IPS-18a (cell line): ENCODE data around the gene PTPRN2.
"Not testable (repeated sequence)": the region's sequence is repeated elsewhere in the genome, so short reads cannot be mapped to it uniquely, and the experiment has no call there.

ENCODE experiments used
- H3K27ac ChIP-seq: one replicate; pipeline ENCODE4 v1.5.1; 2013; ENCODE audit warnings: low read length
- H3K27me3 ChIP-seq: one replicate; pipeline ENCODE4 v1.6.1; 2013; ENCODE audit warnings: mild to moderate bottlenecking, low read length; ENCODE audit not compliant: control insufficient read depth, insufficient read depth
- H3K36me3 ChIP-seq: one replicate; pipeline ENCODE4 v1.6.1; 2013; ENCODE audit warnings: low read depth, low read length; ENCODE audit not compliant: control insufficient read depth
- H3K4me1 ChIP-seq: one replicate; pipeline ENCODE4 v1.6.1; 2013; ENCODE audit warnings: low read depth, low read length; ENCODE audit not compliant: control insufficient read depth
- H3K4me3 ChIP-seq: one replicate; pipeline ENCODE4 v1.5.1; 2013; ENCODE audit warnings: low read length
- H3K9ac ChIP-seq: one replicate; pipeline ENCODE4 v1.6.1; 2013; ENCODE audit warnings: mild to moderate bottlenecking, low read length, moderate library complexity
- H3K9me3 ChIP-seq: one replicate; pipeline ENCODE4 v1.6.1; 2013; ENCODE audit warnings: low read depth, low read length; ENCODE audit not compliant: control insufficient read depth

Gene PTPRN2

DNA sequence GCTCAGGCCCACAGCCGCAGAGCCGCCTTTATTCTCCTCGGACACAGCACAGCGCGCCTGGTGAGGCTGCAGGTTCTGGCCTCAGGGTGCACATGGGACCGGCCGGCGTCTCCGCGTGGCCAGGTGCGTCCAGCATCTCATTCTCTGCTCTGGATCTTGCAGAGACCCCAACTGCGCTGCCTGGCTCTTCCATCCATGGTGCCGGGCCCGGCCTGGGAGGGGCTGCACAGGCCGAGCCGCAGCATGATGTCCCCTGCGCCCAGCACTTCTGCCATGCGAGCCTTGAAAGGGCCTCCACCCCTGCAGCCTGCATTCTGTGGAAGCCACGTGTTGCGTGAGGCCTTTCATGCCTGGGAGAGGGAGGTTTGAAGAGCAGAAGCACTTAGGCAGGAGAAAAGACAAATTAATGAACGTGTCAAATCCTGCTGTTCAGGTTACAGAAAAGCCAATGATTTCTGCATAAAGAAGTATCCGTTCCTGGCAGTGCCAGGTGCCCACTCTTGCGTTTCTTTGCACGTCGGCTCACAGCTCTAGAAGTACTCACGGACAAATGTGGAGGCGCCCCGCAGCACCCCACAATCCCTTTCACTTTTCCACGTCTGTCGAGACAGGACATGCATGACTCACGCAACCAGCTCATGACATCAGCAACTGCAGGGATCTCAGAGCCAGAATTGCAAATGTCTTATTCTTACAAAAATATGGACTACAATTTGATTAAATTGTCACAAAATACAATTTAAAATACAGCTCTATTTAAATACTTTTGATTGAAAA lies 679.4 kb downstream of the PTPRN2 start:
- Histone ChIP-seq H3K9ac (no peak overlapping the region), H3K9me3 (no peaks in the 10 kb centered on the region), H3K27ac (no peak overlapping the region), H3K36me3 (no peaks in the 10 kb centered on the region), H3K4me3 (no peak overlapping the region), H3K27me3 (no peaks in the 10 kb centered on the region), H3K4me1 (peaks cover 20% of the 10 kb centered on the region)

DNA sequence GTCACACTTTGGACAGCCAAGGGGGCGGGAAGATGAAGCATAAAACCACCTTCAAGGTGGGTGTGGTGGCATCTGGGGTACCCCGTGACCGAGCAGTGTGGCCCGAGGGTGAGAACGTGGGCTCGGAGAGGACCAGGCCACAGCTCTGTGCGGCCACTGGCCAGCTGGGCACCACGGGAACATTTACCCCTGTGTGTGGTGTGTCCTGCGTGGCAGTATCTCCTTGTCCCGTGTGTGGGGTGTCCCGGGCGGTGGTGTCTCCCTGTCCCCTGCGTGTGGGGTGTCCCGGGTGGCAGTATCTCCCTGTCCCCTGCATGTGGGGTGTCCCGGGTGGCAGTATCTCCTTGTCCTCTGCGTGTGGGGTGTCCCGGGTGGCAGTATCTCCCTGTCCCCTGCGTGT lies 680.5 kb downstream of the PTPRN2 start:
- Histone ChIP-seq H3K27me3 (no peaks in the 10 kb centered on the region), H3K4me1 (peaks cover 20% of the 10 kb centered on the region), H3K27ac (no peak overlapping the region), H3K36me3 (no peaks in the 10 kb centered on the region), H3K9ac (no peak overlapping the region), H3K4me3 (no peak overlapping the region), H3K9me3 (no peaks in the 10 kb centered on the region)

DNA sequence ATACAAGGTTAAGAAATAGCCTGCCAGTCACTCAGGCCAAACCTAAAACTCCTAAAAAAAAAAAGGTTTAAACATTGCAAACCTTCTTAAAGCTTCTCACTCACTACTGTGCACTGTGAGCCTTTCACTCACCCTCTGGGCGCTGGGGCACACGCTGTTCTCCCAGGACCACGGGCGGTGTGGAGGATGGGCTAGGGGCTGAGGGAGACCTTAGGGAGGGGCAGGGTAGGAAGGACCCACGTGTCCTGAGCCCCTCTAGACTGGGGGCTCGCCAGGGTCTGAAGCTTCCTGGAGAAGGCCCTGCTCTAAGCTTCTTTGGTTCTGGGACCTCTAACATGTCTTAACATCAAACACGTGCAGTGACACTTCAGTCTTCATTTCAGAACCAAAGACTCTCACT lies 681.0 kb downstream of the PTPRN2 start:
- H3K4me3 ChIP-seq, result no peak overlapping the region
- H3K9ac ChIP-seq, result no peak overlapping the region
- no peak overlapping the region for H3K27ac ChIP-seq
- H3K4me1 ChIP-seq, result peaks cover 20% of the 10 kb centered on the region
- H3K27me3 ChIP-seq, result no peaks in the 10 kb centered on the region
- no peaks in the 10 kb centered on the region for H3K9me3 ChIP-seq
- H3K36me3 ChIP-seq, result no peaks in the 10 kb centered on the region

DNA sequence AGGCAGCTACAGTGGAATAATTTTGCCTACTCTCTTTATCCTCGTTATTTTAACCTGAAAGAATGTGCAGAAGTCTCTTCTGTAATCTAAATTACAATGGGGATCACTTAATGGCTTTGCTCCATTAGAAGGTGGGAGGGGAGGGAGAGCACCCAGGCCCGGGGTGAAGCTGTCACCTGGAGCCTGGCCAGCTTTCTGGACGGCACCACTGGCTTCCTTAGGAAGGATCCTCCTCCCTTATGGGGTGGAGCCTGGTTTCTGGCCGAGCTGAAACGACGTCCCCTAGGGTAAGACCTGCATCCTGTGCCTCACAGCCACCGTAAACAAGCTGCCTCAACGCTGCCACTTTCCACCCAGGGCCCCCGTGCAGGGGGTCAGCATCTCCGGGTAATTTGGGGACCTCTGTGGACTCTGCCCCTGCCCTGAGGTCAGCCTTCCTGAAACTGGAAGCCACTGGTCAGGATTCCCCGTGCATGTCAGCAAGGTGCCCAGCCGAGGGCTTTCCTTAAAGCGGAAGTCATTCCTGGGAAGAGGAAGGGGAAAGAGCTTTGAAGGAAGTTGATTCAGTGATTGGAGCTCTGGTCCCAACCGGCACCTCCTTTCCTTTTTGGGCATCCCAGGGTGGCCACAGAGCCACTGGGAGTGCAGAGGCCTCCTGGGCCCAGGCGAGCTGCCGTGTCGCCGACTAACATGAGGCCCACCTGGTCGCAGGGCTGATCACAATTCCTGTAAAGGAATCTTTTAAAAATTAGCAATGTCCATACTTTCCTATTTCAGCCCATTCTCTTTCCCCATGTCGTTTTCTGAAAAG lies 681.8 kb downstream of the PTPRN2 start:
- Histone ChIP-seq H3K4me1 (peaks cover 20% of the 10 kb centered on the region), H3K9me3 (no peaks in the 10 kb centered on the region), H3K9ac (no peak overlapping the region), H3K27me3 (no peaks in the 10 kb centered on the region), H3K4me3 (no peak overlapping the region), H3K27ac (no peak overlapping the region), H3K36me3 (no peaks in the 10 kb centered on the region)

DNA sequence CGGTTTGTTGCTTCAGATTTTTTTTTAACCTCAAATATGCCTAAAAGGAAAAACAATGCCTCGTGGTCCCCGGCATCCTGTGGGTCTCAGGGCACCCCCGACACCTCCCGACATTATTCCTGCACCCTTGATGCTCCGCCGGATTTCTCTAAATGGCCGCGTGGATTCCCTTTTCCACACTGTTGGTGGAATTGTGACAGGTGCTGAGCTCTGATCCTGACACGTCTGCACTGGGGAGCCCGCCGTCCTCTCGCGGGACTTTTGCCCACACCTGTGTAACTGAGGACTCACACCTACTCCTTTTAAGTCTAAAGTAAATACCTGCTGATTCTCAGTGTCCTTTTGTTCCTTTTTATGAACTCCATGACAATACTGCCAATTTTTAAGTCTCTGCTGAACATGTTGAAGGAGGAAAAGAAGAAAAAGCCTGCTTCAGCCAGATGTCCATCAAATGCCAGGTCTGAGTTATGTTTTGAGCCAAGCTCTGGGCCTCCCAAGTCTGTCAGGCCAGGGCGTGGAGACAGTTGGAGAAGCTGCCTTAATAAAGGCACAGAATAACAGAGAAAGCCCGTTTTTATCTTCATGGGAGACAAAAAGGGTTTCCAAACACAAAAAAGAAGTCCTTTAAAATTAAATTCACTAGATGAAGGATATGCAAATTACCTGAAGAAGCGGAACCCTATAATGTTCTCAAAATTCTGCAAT lies 682.6 kb downstream of the PTPRN2 start:
- H3K9me3 ChIP-seq, result no peaks in the 10 kb centered on the region
- H3K27me3 ChIP-seq, result no peaks in the 10 kb centered on the region
- peaks cover 20% of the 10 kb centered on the region for H3K4me1 ChIP-seq

DNA sequence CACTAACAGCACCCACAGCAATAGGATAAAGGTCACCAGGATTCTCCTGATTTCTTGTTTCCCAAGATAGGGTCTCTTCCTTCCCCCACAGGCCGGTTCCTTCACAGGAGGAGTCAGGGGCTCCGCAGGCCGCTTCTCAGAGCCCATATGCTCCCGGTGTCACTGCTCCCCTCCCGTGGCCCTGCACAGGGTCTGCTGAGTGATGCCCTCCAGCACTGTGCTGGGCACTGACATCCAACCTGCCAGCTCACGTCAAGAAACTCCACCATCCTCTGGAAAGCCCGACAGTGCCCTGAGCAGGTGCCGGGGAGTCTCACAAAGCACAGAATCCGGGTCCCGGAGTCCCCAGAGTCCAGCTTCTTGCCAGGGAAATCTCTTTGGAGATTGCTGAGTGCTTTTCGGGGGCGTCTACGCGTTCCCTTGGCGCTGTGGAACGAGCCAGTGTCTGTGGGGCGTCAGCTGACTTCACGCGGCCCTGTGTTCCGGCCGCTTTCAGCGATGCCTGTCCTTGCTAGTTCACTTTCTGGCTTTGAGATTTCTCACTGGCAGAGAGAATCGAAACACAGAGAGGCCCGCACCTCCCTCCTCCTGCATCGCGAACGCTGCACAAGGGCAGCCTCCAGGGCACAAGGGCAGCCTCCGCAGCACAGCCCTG lies 683.3 kb downstream of the PTPRN2 start:
- no peaks in the 10 kb centered on the region for H3K27me3 ChIP-seq
- H3K9me3 ChIP-seq, result no peaks in the 10 kb centered on the region

More for the DNA sequence above, 682.6 kb downstream of the PTPRN2 start:
- Histone ChIP-seq H3K9ac (no peak overlapping the region), H3K27ac (no peak overlapping the region), H3K36me3 (no peaks in the 10 kb centered on the region), H3K4me3 (no peak overlapping the region)

DNA sequence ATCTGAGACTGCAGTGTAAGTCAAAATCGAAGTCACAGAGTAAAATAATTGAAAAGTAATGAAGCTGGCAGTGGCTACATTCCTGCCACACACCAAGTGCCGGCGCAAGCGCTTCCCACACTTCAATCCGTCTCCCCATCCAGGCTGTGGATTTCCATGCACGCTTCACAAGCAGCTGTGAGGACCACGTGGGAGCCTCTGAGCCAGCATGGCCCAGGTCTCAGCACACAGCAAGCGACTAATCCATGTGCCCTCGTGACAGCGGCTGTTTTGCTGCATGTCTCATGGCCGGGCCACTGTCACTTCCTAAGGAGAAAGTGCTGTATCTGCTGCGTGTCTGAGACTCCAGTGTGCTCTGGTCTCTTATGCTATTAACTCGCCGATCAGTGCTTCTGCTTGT lies 683.9 kb downstream of the PTPRN2 start:
- Histone ChIP-seq H3K27me3 (no peaks in the 10 kb centered on the region), H3K9me3 (no peaks in the 10 kb centered on the region), H3K4me3 (no peak overlapping the region), H3K9ac (no peak overlapping the region), H3K27ac (no peak overlapping the region), H3K36me3 (no peaks in the 10 kb centered on the region), H3K4me1 (peaks cover 28% of the 10 kb centered on the region)

More for the DNA sequence above, 683.3 kb downstream of the PTPRN2 start:
- peaks cover 26% of the 10 kb centered on the region for H3K4me1 ChIP-seq
- no peak overlapping the region for H3K27ac ChIP-seq
- H3K36me3 ChIP-seq, result no peaks in the 10 kb centered on the region
- H3K9ac ChIP-seq, result no peak overlapping the region
- no peak overlapping the region for H3K4me3 ChIP-seq

DNA sequence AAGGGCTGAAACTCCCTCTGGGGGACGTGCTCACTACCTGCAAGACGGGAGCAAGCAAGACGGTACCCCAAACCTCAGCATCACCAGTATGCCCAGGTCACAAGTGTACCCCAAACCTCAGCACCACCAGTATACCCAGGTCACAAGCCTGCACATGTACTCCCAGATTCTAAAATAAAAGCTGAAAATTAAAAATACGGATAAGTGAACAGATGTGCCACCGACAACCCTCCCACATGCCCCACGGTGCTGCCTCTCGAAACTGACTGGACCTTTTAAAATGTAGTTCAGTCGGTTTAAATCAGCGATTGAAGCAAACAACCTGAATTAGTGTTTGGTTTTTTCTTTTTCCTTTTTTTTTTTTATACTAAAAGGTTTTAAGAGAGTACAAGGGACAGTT lies 684.3 kb downstream of the PTPRN2 start:
- no peak overlapping the region for H3K4me3 ChIP-seq
- no peaks in the 10 kb centered on the region for H3K9me3 ChIP-seq
- H3K4me1 ChIP-seq, result peaks cover 28% of the 10 kb centered on the region
- no peak overlapping the region for H3K9ac ChIP-seq
- H3K36me3 ChIP-seq, result no peaks in the 10 kb centered on the region
- H3K27me3 ChIP-seq, result no peaks in the 10 kb centered on the region
- H3K27ac ChIP-seq, result no peak overlapping the region

DNA sequence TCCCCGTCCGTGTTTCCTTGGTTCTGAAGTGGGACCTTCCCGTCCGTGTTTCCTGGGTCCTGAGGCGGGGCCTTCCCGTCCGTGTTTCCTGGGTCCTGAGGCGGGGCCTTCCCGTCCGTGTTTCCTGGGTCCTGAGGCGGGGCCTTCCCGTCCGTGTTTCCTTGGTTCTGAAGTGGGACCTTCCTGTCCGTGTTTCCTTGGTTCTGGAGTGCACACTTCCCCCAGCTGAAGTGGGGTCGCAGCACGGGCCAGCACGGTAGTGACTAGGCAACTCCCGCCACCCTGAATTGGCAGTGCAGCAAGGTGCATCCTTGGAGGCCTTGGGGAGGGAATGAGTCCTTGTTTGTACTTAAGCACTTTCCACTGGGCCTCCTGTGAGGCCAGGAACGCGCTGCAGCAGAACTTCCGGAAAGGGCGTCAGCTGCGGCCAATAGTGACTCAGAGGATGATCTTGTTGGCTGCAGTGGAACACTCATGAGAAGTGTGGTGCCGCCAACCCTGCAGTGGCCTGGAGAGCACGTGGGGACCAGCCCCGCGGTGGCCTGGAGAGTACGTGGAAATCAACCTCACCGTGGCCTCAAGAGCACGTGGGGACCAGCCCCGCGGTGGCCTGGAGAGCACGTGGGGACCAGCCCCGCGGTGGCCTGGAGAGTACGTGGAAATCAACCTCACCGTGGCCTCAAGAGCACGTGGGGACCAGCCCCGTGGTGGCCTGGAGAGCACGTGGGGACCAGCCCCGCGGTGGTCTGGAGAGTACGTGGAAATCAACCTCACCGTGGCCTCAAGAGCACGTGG lies 685.6 kb downstream of the PTPRN2 start:
- not testable (repeated sequence) for H3K9me3 ChIP-seq, H3K4me3 ChIP-seq, H3K27me3 ChIP-seq, H3K36me3 ChIP-seq, H3K9ac ChIP-seq, H3K27ac ChIP-seq
- H3K4me1 ChIP-seq, result peaks cover 28% of the 10 kb centered on the region

DNA sequence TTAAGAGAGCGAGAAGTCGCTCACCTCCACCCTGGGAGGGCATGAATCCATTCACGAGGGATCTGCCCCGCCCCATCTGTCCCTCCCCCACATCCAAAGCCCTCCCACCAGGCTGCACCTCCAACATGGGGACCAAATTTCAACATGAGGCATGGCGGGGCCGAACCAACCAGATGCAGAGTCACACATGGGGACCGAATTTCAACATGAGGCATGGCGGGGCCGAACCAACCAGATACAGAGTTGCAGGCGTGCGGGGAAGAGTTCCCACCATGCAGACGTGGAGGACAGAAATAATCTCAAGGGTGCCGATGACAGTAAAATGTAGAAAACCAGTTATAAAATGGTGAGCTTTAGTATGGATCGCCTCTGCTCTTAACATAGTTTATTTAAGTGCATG lies 686.5 kb downstream of the PTPRN2 start:
- H3K27ac ChIP-seq, result no peak overlapping the region
- H3K27me3 ChIP-seq, result no peaks in the 10 kb centered on the region
- H3K4me3 ChIP-seq, result no peak overlapping the region
- H3K9me3 ChIP-seq, result no peaks in the 10 kb centered on the region
- no peaks in the 10 kb centered on the region for H3K36me3 ChIP-seq
- H3K9ac ChIP-seq, result no peak overlapping the region
- H3K4me1 ChIP-seq, result peaks cover 25% of the 10 kb centered on the region
